ENCODE data around the gene CS. TPM values are rescaled to one million over a fixed set of nuclear protein-coding genes. Genes with fewer than 3 reads are reported as not detected.

CS gene
- total RNA-seq, 8 experiments from 2014 or later = 66.8 to 208 (median 106) TPM

DNA sequence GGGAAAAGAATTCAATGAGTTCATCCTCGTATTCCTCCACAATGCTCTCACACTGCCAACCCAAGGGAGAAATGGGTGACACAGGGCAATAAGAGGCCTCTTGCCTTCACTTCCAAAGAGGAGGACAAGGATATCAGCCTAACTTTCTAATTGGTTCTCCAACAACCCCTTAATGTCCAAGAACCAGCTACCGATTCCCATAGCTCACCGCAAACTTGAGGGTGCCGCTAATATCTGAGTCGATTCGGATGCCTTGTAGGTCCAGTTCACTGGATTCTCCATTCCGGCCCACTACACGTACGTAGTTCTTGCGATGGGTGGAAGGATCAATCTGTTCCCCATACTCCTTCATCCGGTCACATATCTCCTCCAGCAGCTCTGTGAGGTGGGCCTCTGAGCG lies 10.9 kb upstream of the CS start:
- ATAC-seq (replicated peaks in 6 of 8) = no peak
- no peak overlapping the region for H3K27ac ChIP-seq
- H3K4me1 ChIP-seq (replicated peaks in 1 of 2) = peaks cover 0 to 8% of the 10 kb centered on the region in 2 donors
- 50 to 100% (median 94%) methylated on average over 1 to 11 of the region's 12 CpGs; no CpG with 5 or more reads in 1 of the 10 experiments for WGBS, 10 experiments
- in situ Hi-C loops (cut with MboI; ENCODE audit: low pct_unique_long_range_greater_than_20kb in 2 of 9, low sequenced_read_pairs in 9 of 9, unreplicated experiment in 9 of 9) = no loop called here
- H3K4me3 ChIP-seq = no peak overlapping the region

DNA sequence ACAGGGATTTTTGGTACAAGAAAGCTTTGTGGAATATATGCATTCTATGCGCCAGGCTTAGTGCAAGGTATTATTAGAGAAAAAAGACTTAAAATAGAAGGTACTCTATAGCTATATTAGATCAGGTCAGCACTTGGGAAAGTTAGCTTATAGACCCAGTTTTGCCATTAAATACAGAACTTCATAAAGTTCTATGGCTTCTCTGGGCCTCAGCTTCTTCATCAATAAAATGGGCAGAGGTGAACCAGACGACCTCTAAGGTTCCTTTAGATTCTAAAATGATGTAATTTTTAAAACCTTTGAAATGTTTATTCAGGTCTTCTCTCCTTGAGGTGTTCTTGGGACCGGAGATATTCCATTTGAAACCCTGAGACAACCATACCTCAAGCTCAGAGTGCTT lies 8.6 kb upstream of the CS start:
- Histone ChIP-seq H3K27ac (no peak overlapping the region), H3K4me1 (replicated peaks in 1 of 2) (no peaks in the 10 kb centered on the region), H3K4me3 (no peak overlapping the region)
- WGBS, 10 experiments = 70 to 100% (median 92%) methylated on average over 2 to 3 of the region's 3 CpGs
- ATAC-seq (replicated peaks in 6 of 8) = no peak
- in situ Hi-C loops (cut with MboI; ENCODE audit: low pct_unique_long_range_greater_than_20kb in 2 of 9, low sequenced_read_pairs in 9 of 9, unreplicated experiment in 9 of 9) = no loop called here

DNA sequence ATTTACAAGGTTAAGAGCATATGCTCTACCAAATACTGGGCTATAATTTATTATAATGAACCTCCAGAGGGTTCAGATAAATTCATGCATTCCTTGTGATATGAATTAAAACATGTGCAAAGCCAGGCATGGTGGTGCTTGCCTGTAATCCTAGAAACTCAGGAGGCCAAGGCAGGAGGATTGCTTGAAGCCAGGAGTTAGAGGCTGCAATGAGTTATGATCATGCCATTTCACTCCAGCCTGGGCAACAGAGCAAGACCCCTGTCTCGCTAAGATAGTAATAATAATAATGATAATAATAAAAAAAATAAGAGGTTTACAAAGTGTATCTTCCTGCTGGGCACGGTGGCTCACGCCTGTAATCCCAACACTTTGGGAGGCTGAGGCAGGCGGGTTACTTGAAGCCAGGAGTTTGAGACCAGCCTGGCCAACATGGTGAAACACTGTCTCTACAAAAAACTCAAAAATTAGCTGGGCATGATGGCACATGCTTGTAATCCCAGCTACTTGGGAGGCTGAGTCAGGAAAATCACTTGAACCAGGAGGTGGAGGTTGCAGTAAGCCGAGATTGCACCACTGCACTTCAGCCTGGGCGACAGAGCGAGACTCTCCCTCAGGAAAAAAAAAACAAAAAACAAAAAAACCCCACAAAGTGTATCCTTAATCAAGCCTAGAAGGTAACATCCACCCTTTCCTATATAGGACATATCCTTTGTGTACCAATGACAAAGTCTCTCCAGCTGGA lies 7.3 kb upstream of the CS start:
- WGBS, 10 experiments = 83 to 100% (median 100%) methylated on average over 1 to 7 of the region's 7 CpGs; no CpG with 5 or more reads in 2 of the 10 experiments
- H3K27ac ChIP-seq = no peak overlapping the region
- in situ Hi-C loops (cut with MboI; ENCODE audit: low pct_unique_long_range_greater_than_20kb in 2 of 9, low sequenced_read_pairs in 9 of 9, unreplicated experiment in 9 of 9) = no loop called here
- ATAC-seq (replicated peaks in 6 of 8) = no peak
- H3K4me3 ChIP-seq = no peak overlapping the region
- H3K4me1 ChIP-seq (replicated peaks in 1 of 2) = no peaks in the 10 kb centered on the region

DNA sequence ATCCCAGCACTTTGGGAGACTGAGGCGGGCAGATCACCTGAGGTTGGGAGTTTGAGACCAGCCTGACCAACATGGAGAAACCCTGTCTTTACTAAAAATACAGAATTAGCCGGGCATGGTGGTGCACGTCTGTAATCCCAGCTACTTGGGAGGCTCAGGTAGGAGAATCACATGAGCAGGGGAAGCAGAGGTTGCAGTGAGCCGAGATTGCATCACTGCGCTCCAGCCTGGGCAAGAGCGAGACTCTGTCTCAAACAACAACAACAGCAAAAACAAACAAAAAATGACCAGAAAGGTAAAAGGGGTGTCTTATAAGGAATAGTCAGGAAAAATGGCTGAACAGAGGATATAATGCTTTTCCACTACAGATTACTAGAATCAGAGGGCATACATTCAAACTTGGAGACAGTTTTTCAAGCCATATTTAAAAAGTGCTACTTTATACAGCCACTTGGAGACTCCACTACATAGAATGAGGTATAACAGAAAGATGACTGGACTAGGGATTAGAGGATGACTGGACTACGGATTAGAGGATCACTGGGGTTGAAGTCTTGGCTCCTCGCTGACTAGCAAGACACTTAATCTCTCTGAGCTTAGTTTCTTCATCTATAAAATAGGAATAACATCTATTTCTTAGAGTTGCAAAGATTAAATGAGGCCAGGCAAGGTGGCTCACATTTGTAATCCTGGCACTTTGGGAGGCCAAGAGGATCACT lies 4.9 kb upstream of the CS start:
- WGBS, 10 experiments = 94 to 100% (median 98%) methylated on average over 2 to 5 of the region's 8 CpGs; no CpG with 5 or more reads in 3 of the 10 experiments
- ATAC-seq (replicated peaks in 6 of 8) = no peak
- in situ Hi-C loops (cut with MboI; ENCODE audit: low pct_unique_long_range_greater_than_20kb in 2 of 9, low sequenced_read_pairs in 9 of 9, unreplicated experiment in 9 of 9) = no loop called here
- Histone ChIP-seq H3K27ac (no peak overlapping the region), H3K4me1 (replicated peaks in 1 of 2) (peaks cover 8 to 9% of the 10 kb centered on the region in 2 donors), H3K4me3 (no peak overlapping the region)

- Histone ChIP-seq H3K4me1 (replicated peaks in 1 of 2) (peaks cover 9% of the 10 kb centered on the region in 2 donors), H3K4me3 (no peak overlapping the region), H3K27ac (no peak overlapping the region)
- in situ Hi-C loops (cut with MboI; ENCODE audit: low pct_unique_long_range_greater_than_20kb in 2 of 9, low sequenced_read_pairs in 9 of 9, unreplicated experiment in 9 of 9) = no loop called here
- ATAC-seq (replicated peaks in 6 of 8) = no peak
- WGBS, 10 experiments = 60 to 100% (median 83%) methylated on average over 1 to 2 of the region's 3 CpGs; no CpG with 5 or more reads in 5 of the 10 experiments
Observed at GRCh38 chr12:56304276-56304675, 4.1 kb upstream of the CS start.

GRCh38 chr12:56300644-56301464 lies 724 bp upstream of the CS start:
- peak; percentile 8 to 33 (median 16) for ATAC-seq (replicated peaks in 6 of 8)
- peak overlapping the region; percentile 62 to 84 for H3K27ac ChIP-seq
- 0 to 100% (median 40%) methylated on average over 1 to 13 of the region's 21 CpGs; no CpG with 5 or more reads in 2 of the 10 experiments for WGBS, 10 experiments

GRCh38 chr12:56299308-56299852 lies 750 bp downstream of the CS start:
- peak overlapping the region; percentile 61 to 90 (median 66) for H3K4me3 ChIP-seq
- H3K27ac ChIP-seq = peak overlapping the region; percentile 75 to 87
- H3K4me1 ChIP-seq (replicated peaks in 1 of 2) = peaks cover 17 to 20% of the 10 kb centered on the region in 2 donors
- 0 to 11% (median 0%) methylated on average over 1 to 10 of the region's 10 CpGs for WGBS, 10 experiments
- ATAC-seq (replicated peaks in 6 of 8) = peak in 3 of 8 experiments; percentile 11 to 19 (median 14)
- in situ Hi-C loops (cut with MboI; ENCODE audit: low pct_unique_long_range_greater_than_20kb in 2 of 9, low sequenced_read_pairs in 9 of 9, unreplicated experiment in 9 of 9) = no loop called here

More at GRCh38 chr12:56300644-56301464, 724 bp upstream of the CS start:
- in situ Hi-C loops (cut with MboI; ENCODE audit: low pct_unique_long_range_greater_than_20kb in 2 of 9, low sequenced_read_pairs in 9 of 9, unreplicated experiment in 9 of 9) = no loop called here
- peak overlapping the region; percentile 61 to 90 (median 66) for H3K4me3 ChIP-seq
- peaks cover 17 to 20% of the 10 kb centered on the region in 2 donors for H3K4me1 ChIP-seq (replicated peaks in 1 of 2)

DNA sequence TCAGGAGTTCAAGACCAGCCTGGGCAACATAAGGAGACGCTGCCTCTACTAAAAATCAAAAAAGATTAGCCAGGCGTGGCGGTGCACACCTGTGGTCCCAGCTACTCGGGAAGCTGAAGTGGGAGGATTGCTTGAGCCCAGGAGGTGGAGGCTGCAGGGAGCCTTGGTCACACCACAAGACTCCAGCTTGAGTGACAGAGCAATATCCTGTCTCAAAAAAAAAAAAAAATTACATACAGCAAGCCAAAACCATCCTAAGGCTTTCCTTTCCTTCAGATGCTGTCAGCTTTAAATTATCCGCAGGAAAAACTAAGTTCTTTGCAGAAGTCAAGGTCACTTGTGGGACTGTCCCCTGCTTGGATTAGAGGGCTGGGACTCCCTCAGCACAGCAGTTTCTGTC lies 1.3 kb downstream of the CS start:
- Histone ChIP-seq H3K27ac (no peak overlapping the region), H3K4me1 (replicated peaks in 1 of 2) (peaks cover 17 to 20% of the 10 kb centered on the region in 2 donors), H3K4me3 (peak overlapping the region; percentile 61 to 90 (median 66))
- in situ Hi-C loops (cut with MboI; ENCODE audit: low pct_unique_long_range_greater_than_20kb in 2 of 9, low sequenced_read_pairs in 9 of 9, unreplicated experiment in 9 of 9) = no loop called here
- no peak for ATAC-seq (replicated peaks in 6 of 8)
- WGBS, 10 experiments = 50 to 89% (median 78%) methylated on average over 1 to 5 of the region's 5 CpGs; no CpG with 5 or more reads in 2 of the 10 experiments

GRCh38 chr12:56297400-56297799 lies 2.7 kb downstream of the CS start:
- H3K4me3 ChIP-seq = no peak overlapping the region

GRCh38 chr12:56296295-56296694 lies 3.8 kb downstream of the CS start:
- H3K27ac ChIP-seq = no peak overlapping the region
- peaks cover 17 to 20% of the 10 kb centered on the region in 2 donors for H3K4me1 ChIP-seq (replicated peaks in 1 of 2)
- in situ Hi-C loops (cut with MboI; ENCODE audit: low pct_unique_long_range_greater_than_20kb in 2 of 9, low sequenced_read_pairs in 9 of 9, unreplicated experiment in 9 of 9) = no loop called here
- no peak for ATAC-seq (replicated peaks in 6 of 8)
- H3K4me3 ChIP-seq = no peak overlapping the region
- WGBS, 10 experiments = 0 to 100% (median 79%) methylated on average over 1 to 5 of the region's 5 CpGs; no CpG with 5 or more reads in 1 of the 10 experiments

More at GRCh38 chr12:56297400-56297799, 2.7 kb downstream of the CS start:
- Histone ChIP-seq H3K4me1 (replicated peaks in 1 of 2) (peaks cover 17 to 20% of the 10 kb centered on the region in 2 donors), H3K27ac (no peak overlapping the region)
- ATAC-seq (replicated peaks in 6 of 8) = no peak
- WGBS, 10 experiments = 85 to 100% (median 93%) methylated on average over 1 to 8 of the region's 8 CpGs; no CpG with 5 or more reads in 2 of the 10 experiments
- in situ Hi-C loops (cut with MboI; ENCODE audit: low pct_unique_long_range_greater_than_20kb in 2 of 9, low sequenced_read_pairs in 9 of 9, unreplicated experiment in 9 of 9) = no loop called here

- in situ Hi-C loops (cut with MboI; ENCODE audit: low pct_unique_long_range_greater_than_20kb in 2 of 9, low sequenced_read_pairs in 9 of 9, unreplicated experiment in 9 of 9) = no loop called here
- Histone ChIP-seq H3K27ac (no peak overlapping the region), H3K4me1 (replicated peaks in 1 of 2) (peaks cover 3 to 7% of the 10 kb centered on the region in 2 donors), H3K4me3 (no peak overlapping the region)
- no peak for ATAC-seq (replicated peaks in 6 of 8)
- 33 to 96% (median 88%) methylated on average over 1 to 5 of the region's 5 CpGs; no CpG with 5 or more reads in 1 of the 10 experiments for WGBS, 10 experiments
Observed at GRCh38 chr12:56293795-56294194, 6.3 kb downstream of the CS start.

GRCh38 chr12:56288705-56289387 lies 11.3 kb downstream of the CS start:
- in situ Hi-C loops (cut with MboI; ENCODE audit: low pct_unique_long_range_greater_than_20kb in 2 of 9, low sequenced_read_pairs in 9 of 9, unreplicated experiment in 9 of 9) = no loop called here
- 67 to 100% (median 95%) methylated on average over 1 to 3 of the region's 3 CpGs; no CpG with 5 or more reads in 2 of the 10 experiments for WGBS, 10 experiments
- ATAC-seq (replicated peaks in 6 of 8) = no peak
- no peak overlapping the region for H3K27ac ChIP-seq
- no peaks in the 10 kb centered on the region for H3K4me1 ChIP-seq (replicated peaks in 1 of 2)
- H3K4me3 ChIP-seq = no peak overlapping the region

Data from motor neuron (in vitro differentiated cells).